HepG2 (cell line): ENCODE data around the gene CDCA4. TPM values are rescaled to one million over a fixed set of nuclear protein-coding genes. Genes with fewer than 3 reads are reported as not detected.

Experiments
- ATAC-seq: fragments of 200-7000 bp; cut with Tn5 transposase; 3 replicates; pipeline ENCODE4 v1.9.1; 2020; ENCODE audit warnings: mild to moderate bottlenecking, moderate library complexity
- BruUV-seq: library from RNA; stranded (reverse); fragments of 400-500 nt; replicated peaks from 2 replicates; lab custom pipeline; 2021; lab: Mats Ljungman, UMichigan
- CTCF ChIA-PET: fragments of 300-600 bp; formaldehyde crosslinking; extraction: SDS; loops from one replicate; lab custom pipeline; 2021; ENCODE audit warnings: low total read pairs, inconsistent platforms, low intra/inter-chr PET ratio; lab: Yijun Ruan, JAX
- POLR2A ChIA-PET: fragments of 350-600 bp; sonication (Branson Sonifier 250); formaldehyde crosslinking; loops from one replicate; lab custom pipeline; 2020; ENCODE audit warnings: antibody characterized with exemption, inconsistent platforms; lab: Yijun Ruan, JAX
- DNase-seq: peaks from one replicate; pipeline ENCODE4 v3.0.0-alpha.2; 2015; ENCODE audit warnings: low spot score
- FAIRE-seq: peaks from 3 replicates; lab custom pipeline; 2011; peaks lifted over from hg19 to GRCh38; lab: Jason Lieb, UNC
- H2AFZ ChIP-seq: one replicate; pipeline ENCODE4 v1.6.1; 2011; ENCODE audit warnings: low read length, inconsistent platforms
- H3K27ac ChIP-seq: fragments of 300-600 bp; 3 replicates; pipeline ENCODE4 v1.8.0; 2011; ENCODE audit warnings: mixed run types, mild to moderate bottlenecking, mixed read lengths, low read length, inconsistent platforms; ENCODE audit not compliant: insufficient read depth; ENCODE audit errors: extremely low read length
- H3K27me3 ChIP-seq, 2 experiments: fragments of 200-600 bp in 1 of 2; 2 replicates in 1 of 2; 3 replicates in 1 of 2; pipeline versions ENCODE4 v1.6.0 to v1.8.0; 2011; ENCODE audit warnings: low read length in 2 of 2, mild to moderate bottlenecking in 2 of 2, moderate library complexity in 2 of 2, inconsistent platforms in 1 of 2; ENCODE audit not compliant: insufficient read depth in 2 of 2, control insufficient read depth in 1 of 2
- H3K36me3 ChIP-seq, 2 experiments: fragments of 200-600 bp in 1 of 2; replicated peaks in 1 of 2; 2 replicates in 1 of 2; 3 replicates in 1 of 2; pipeline versions ENCODE4 v1.5.1 to v1.8.0; 2011; ENCODE audit warnings: low read length in 2 of 2, inconsistent platforms in 1 of 2; ENCODE audit not compliant: insufficient read depth in 2 of 2, control insufficient read depth in 1 of 2
- H3K4me1 ChIP-seq: 2 replicates; pipeline ENCODE4 v1.5.1; 2012; ENCODE audit warnings: low read length, inconsistent platforms; ENCODE audit not compliant: insufficient read depth
- H3K4me2 ChIP-seq: 2 replicates; pipeline ENCODE4 v1.6.0; 2011; ENCODE audit warnings: low read depth, low read length, inconsistent platforms
- H3K4me3 ChIP-seq, 3 experiments: fragments of 200-600 bp in 1 of 3; sonication (generic), shearing (Covaris generic) in 1 of 3; replicated peaks in 1 of 3; 2 replicates each; pipeline ENCODE4 v1.5.1; 2011 to 2016; ENCODE audit warnings: low read length in 3 of 3, inconsistent platforms in 2 of 3, low read depth in 2 of 3, mild to moderate bottlenecking in 2 of 3, control low read depth in 1 of 3, mixed read lengths in 1 of 3; ENCODE audit not compliant: insufficient read depth in 1 of 3
- H3K79me2 ChIP-seq: one replicate; pipeline ENCODE4 v1.6.1; 2011; ENCODE audit warnings: low read length, inconsistent platforms; ENCODE audit not compliant: insufficient read depth
- H3K9ac ChIP-seq: 2 replicates; pipeline ENCODE4 v1.6.0; 2011; ENCODE audit warnings: mild to moderate bottlenecking, low read depth, low read length, inconsistent platforms; ENCODE audit not compliant: insufficient read depth
- H3K9me3 ChIP-seq: 2 replicates; pipeline ENCODE4 v1.5.1; 2012; ENCODE audit warnings: mild to moderate bottlenecking, low read length
- H4K20me1 ChIP-seq: 2 replicates; pipeline ENCODE4 v1.6.0; 2011; ENCODE audit warnings: inconsistent platforms, mild to moderate bottlenecking, low read length, moderate library complexity; ENCODE audit not compliant: insufficient read depth
- CTCF ChIP-seq: sonication (generic); formaldehyde crosslinking; IDR thresholded peaks from 2 replicates; pipeline ENCODE4 v1.5.0; 2020; ENCODE audit warnings: mild to moderate bottlenecking, missing genetic modification reagents, moderate library complexity
- DR1 ChIP-seq: sonication (generic); formaldehyde crosslinking; IDR thresholded peaks from 2 replicates; pipeline ENCODE4 v1.8.0; 2021; ENCODE audit warnings: mild to moderate bottlenecking, missing genetic modification reagents, inconsistent platforms
- EZH2 ChIP-seq: conservative IDR thresholded peaks from 2 replicates; pipeline ENCODE4 v1.6.1; 2012; ENCODE audit warnings: mild to moderate bottlenecking, low read depth, low read length, moderate library complexity
- PPARG ChIP-seq: conservative IDR thresholded peaks from 2 replicates; pipeline ENCODE4 v1.6.1; 2016; ENCODE audit warnings: missing biosample characterization, missing genetic modification reagents
- STAG1 ChIP-seq: sonication (generic); formaldehyde crosslinking; IDR thresholded peaks from 2 replicates; pipeline ENCODE4 v1.4.0; 2020; ENCODE audit warnings: missing genetic modification reagents
- WGBS: methylation state at CpG from one replicate; pipeline ENCODE4 v1.1.6; 2017; ENCODE audit warnings: low lambda C conversion rate; 5-methylcytosine and 5-hydroxymethylcytosine counted together
- in situ Hi-C: cut with HindIII; loops from 2 replicates; pipeline ENCODE4 v1.10.0; 2017; ENCODE audit warnings: low pct_unique_long_range_greater_than_20kb; ENCODE audit not compliant: extremely low pct_ligation_motif_present
- intact Hi-C: fragments of 100-400 bp; cut with micrococcal nuclease; formaldehyde crosslinking; loops from one replicate; pipeline ENCODE4 v1.10.0; 2022; ENCODE audit not compliant: unreplicated experiment
- polyA plus RNA-seq, 8 experiments: library from polyadenylated mRNA; depleted of rRNA in 3 of 8; stranded (reverse) in 7 of 8; unstranded in 1 of 8; fragments of >200 nt; fragmentation: Illumina TruSeq in 4 of 8; extraction: Trizol in 4 of 8; gene quantifications; 2 replicates each; pipeline versions ENCODE4 v1.2.1 to v1.2.3, GENCODE V29; 2011 to 2016; ENCODE audit warnings: low read depth in 4 of 8, missing spikeins in 1 of 8, mixed read lengths in 1 of 8; ENCODE audit not compliant: insufficient read depth in 1 of 8
- total RNA-seq, 5 experiments: library from RNA; depleted of rRNA; stranded (reverse); fragments of >200 nt; fragmentation: Illumina TruSeq; extraction: Trizol; gene quantifications; 2 replicates each; pipeline ENCODE4 v1.2.3, GENCODE V29; 2016; ENCODE audit warnings: low read depth in 1 of 5

CDCA4 gene
- total and polyA plus RNA-seq, 2 of the 13 experiments (the other 11 are each of a cell fraction or from before 2014, with no cell fraction given): 19.7 to 43.1 TPM

- Histone ChIP-seq H3K27ac (no peak overlapping the region), H3K9ac (no peak overlapping the region), H3K79me2 (no peaks in the 10 kb centered on the region), H2AFZ (no peak overlapping the region), H4K20me1 (no peaks in the 10 kb centered on the region), H3K9me3 (no peaks in the 10 kb centered on the region), H3K4me3 (no peak overlapping the region), H3K36me3 (no peaks in the 10 kb centered on the region), H3K27me3 (peaks cover 17 to 90% of the 10 kb centered on the region in 2 experiments), H3K4me2 (no peak overlapping the region; the same call in 1 of the 2 replicates), H3K4me1 (peaks cover 24% of the 10 kb centered on the region; the same call in 1 of the 2 replicates)
- DNase-seq: no peak
- BruUV-seq: no TSS peak
- in situ Hi-C loops (no loop called here), intact Hi-C loops (no loop called here)
- FAIRE-seq: no peak
- peak; percentile 62 for TF ChIP-seq CTCF (CRISPR knock-in tag)
- TF ChIP-seq EZH2: peak; percentile 54; the same call in 1 of the 2 replicates
- TF ChIP-seq STAG1 (CRISPR knock-in tag): peak; percentile 49
- TF ChIP-seq DR1: no peak
- no peak for TF ChIP-seq PPARG (CRISPR knock-in tag)
- POLR2A ChIA-PET: no interaction called here
- WGBS: 20% methylated on average over 1 of the region's 21 CpGs
- CTCF ChIA-PET: interaction anchor here (1.0 kb wide), 1 partner anchor 72 kb away, joined by 3 read pairs; no protein-coding TSS in a partner anchor
- peak; percentile 32 for ATAC-seq
Observed at GRCh38 chr14:104968541-104969401, 52.1 kb downstream of the CDCA4 start.
